K562 (cell line): ENCODE measurements around the gene CHAD. TPM values are rescaled to one million over a fixed set of nuclear protein-coding genes. Genes with fewer than 3 reads are reported as not detected.

ENCODE experiments used
- ATAC-seq: fragments of 200-7000 bp; cut with Tn5 transposase; 3 replicates; pipeline ENCODE4 v1.9.1; 2020; ENCODE audit warnings: moderate library complexity
- BruUV-seq: library from RNA; stranded (reverse); fragments of 400-500 nt; replicated peaks from 2 replicates; lab custom pipeline; 2021; lab: Mats Ljungman, UMichigan
- CTCF ChIA-PET: fragments of 300-600 bp; formaldehyde crosslinking; extraction: SDS; loops from one replicate; lab custom pipeline; 2021; ENCODE audit warnings: low intra/inter-chr PET ratio; lab: Yijun Ruan, JAX
- POLR2A ChIA-PET: fragments of 300-600, 350-650 bp; sonication (Branson Sonifier 250); formaldehyde crosslinking; extraction: SDS; loops from one replicate; lab custom pipeline; 2021; ENCODE audit warnings: antibody characterized with exemption, inconsistent platforms; lab: Yijun Ruan, JAX
- DNase-seq, 4 experiments: peaks; one replicate each; pipeline versions ENCODE4 v3.0.0 to v3.0.0-alpha.2; 2011 to 2018; ENCODE audit warnings: low spot score in 3 of 4, mixed read lengths in 3 of 4; ENCODE audit errors: extremely low read depth in 1 of 4
- FAIRE-seq: peaks from 2 replicates; lab custom pipeline; 2011; peaks lifted over from hg19 to GRCh38; lab: Jason Lieb, UNC
- H2AFZ ChIP-seq: 2 replicates; pipeline ENCODE4 v1.6.0; 2011; ENCODE audit warnings: low read depth, low read length, control low read depth, inconsistent platforms
- H3K27ac ChIP-seq: fragments of 200-600 bp; 3 replicates; pipeline ENCODE4 v1.8.0; 2011; ENCODE audit warnings: low read depth, mild to moderate bottlenecking, control low read depth, inconsistent platforms, low read length, moderate library complexity, mixed read lengths; ENCODE audit errors: extremely low read depth
- H3K27me3 ChIP-seq, 2 experiments: fragments of 300-600 bp in 1 of 2; 2 replicates in 1 of 2; 3 replicates in 1 of 2; pipeline versions ENCODE4 v1.6.0 to v1.8.0; 2011; ENCODE audit warnings: inconsistent platforms in 2 of 2, low read length in 2 of 2, mild to moderate bottlenecking in 1 of 2, mixed read lengths in 1 of 2, moderate library complexity in 1 of 2; ENCODE audit not compliant: control insufficient read depth in 2 of 2, insufficient read depth in 2 of 2
- H3K36me3 ChIP-seq: fragments of 300-600 bp; 3 replicates; pipeline ENCODE4 v1.8.0; 2011; ENCODE audit warnings: mild to moderate bottlenecking, low read length, inconsistent platforms; ENCODE audit not compliant: control insufficient read depth, insufficient read depth
- H3K4me1 ChIP-seq, 2 experiments: fragments of 200-600 bp in 1 of 2; replicated peaks in 1 of 2; 2 replicates in 1 of 2; 3 replicates in 1 of 2; pipeline versions ENCODE4 v1.5.1 to v1.8.0; 2011; ENCODE audit warnings: inconsistent platforms in 2 of 2, low read length in 2 of 2, mild to moderate bottlenecking in 1 of 2, mixed read lengths in 1 of 2, moderate library complexity in 1 of 2; ENCODE audit not compliant: control insufficient read depth in 2 of 2, insufficient read depth in 2 of 2
- H3K4me2 ChIP-seq: 2 replicates; pipeline ENCODE4 v1.6.1; 2011; ENCODE audit warnings: low read length, control low read depth, inconsistent platforms, mixed read lengths; ENCODE audit not compliant: insufficient read depth
- H3K4me3 ChIP-seq: fragments of 200-600 bp; sonication (generic), shearing (Covaris generic); 2 replicates; pipeline ENCODE4 v1.5.1; 2016; ENCODE audit warnings: control low read depth, inconsistent platforms
- H3K79me2 ChIP-seq: fragments of 200-600 bp; 3 replicates; pipeline ENCODE4 v1.8.0; 2011; ENCODE audit warnings: low read length, inconsistent platforms; ENCODE audit not compliant: control insufficient read depth, insufficient read depth
- H3K9ac ChIP-seq, 2 experiments: 2 replicates each; pipeline versions ENCODE4 v1.6.0 to v1.6.1; 2011; ENCODE audit warnings: low read depth in 2 of 2, low read length in 2 of 2, control low read depth in 1 of 2, inconsistent platforms in 1 of 2, mild to moderate bottlenecking in 1 of 2, mixed read lengths in 1 of 2; ENCODE audit not compliant: insufficient read depth in 1 of 2
- H3K9me1 ChIP-seq: one replicate; pipeline ENCODE4 v1.6.0; 2011; ENCODE audit warnings: inconsistent platforms, mild to moderate bottlenecking, low read length, moderate library complexity; ENCODE audit not compliant: control insufficient read depth, insufficient read depth
- H3K9me3 ChIP-seq: replicated peaks from 2 replicates; pipeline ENCODE4 v1.5.1; 2011; ENCODE audit warnings: low read depth, low read length, inconsistent platforms; ENCODE audit not compliant: control insufficient read depth, insufficient read depth
- H4K20me1 ChIP-seq: replicated peaks from 2 replicates; pipeline ENCODE4 v1.6.1; 2011; ENCODE audit warnings: low read length, inconsistent platforms, mixed read lengths; ENCODE audit not compliant: control insufficient read depth, insufficient read depth
- EGR1 ChIP-seq: fragments of 450-650 bp; conservative IDR thresholded peaks from 2 replicates; pipeline ENCODE4 v1.6.1; 2017; ENCODE audit warnings: mild to moderate bottlenecking
- FOXA1 ChIP-seq: fragments of 450-650 bp; IDR thresholded peaks from 2 replicates; pipeline ENCODE4 v1.6.1; 2016; ENCODE audit warnings: mild to moderate bottlenecking, borderline replicate concordance
- NEUROD1 ChIP-seq: fragments of 150-350 bp; IDR thresholded peaks from 2 replicates; pipeline ENCODE4 v1.6.1; 2014; ENCODE audit warnings: borderline replicate concordance, low read length, low read depth; ENCODE audit not compliant: partially characterized antibody
- TAL1 ChIP-seq: fragments of 450-650 bp; IDR thresholded peaks from 2 replicates; pipeline ENCODE4 v1.6.1; 2016; ENCODE audit warnings: mild to moderate bottlenecking
- TRIM28 ChIP-seq: fragments of 450-650 bp; IDR thresholded peaks from 2 replicates; pipeline ENCODE4 v1.6.1; 2017
- WGBS: fragments of 100-300 bp; shearing (Covaris generic); methylation state at CpG from one replicate; pipeline ENCODE4 v1.1.6; 2016; ENCODE audit warnings: low coverage, mixed read lengths; ENCODE audit not compliant: insufficient coverage; ENCODE audit errors: missing lambda C conversion rate; 5-methylcytosine and 5-hydroxymethylcytosine counted together
- in situ Hi-C: fragments of 300-500 bp; cut with MboI; formaldehyde crosslinking; loops from 4 replicates; pipeline ENCODE4 v1.15.0; 2018; ENCODE audit warnings: inconsistent platforms, mixed read lengths
- intact Hi-C: fragments of 100-400 bp; cut with micrococcal nuclease; formaldehyde crosslinking; loops from 2 replicates; pipeline ENCODE4 v1.14.2; 2022
- polyA plus RNA-seq, 8 experiments: library from polyadenylated mRNA; depleted of rRNA in 4 of 8; stranded (reverse) in 5 of 8; unstranded in 3 of 8; fragments of >200 nt; fragmentation: Nextera tagmentation in 2 of 8; fragmentation: Illumina TruSeq in 1 of 8; extraction: Ambion mirVana in 2 of 8; extraction: Trizol in 1 of 8; gene quantifications; 2 replicates each; pipeline versions ENCODE4 v1.2.1 to v1.2.3, GENCODE V29; 2011 to 2014; ENCODE audit warnings: inconsistent platforms in 1 of 8, missing spikeins in 1 of 8
- total RNA-seq, 7 experiments: library from RNA; depleted of rRNA in 6 of 7; stranded (reverse); fragments of >200 nt in 6 of 7; fragmentation: Illumina TruSeq in 2 of 7; extraction: Trizol in 2 of 7; gene quantifications; 2 replicates each; pipeline versions ENCODE4 v1.2.1 to v1.2.3, GENCODE V29; 2011 to 2021; ENCODE audit warnings: low replicate concordance in 1 of 7
- TF ChIP-seq, protein P1 (sequence below): fragments of 250-450 bp; sonication (Bioruptor Pico); IDR thresholded peaks from 2 replicates; pipeline ENCODE4 v1.8.0; 2022; ENCODE audit warnings: moderate library complexity, mild to moderate bottlenecking, inconsistent platforms

The CHAD gene
- total and polyA plus RNA-seq, 9 of the 15 experiments (the other 6 are each of a cell fraction or from before 2014, with no cell fraction given) = not detected

DNA sequence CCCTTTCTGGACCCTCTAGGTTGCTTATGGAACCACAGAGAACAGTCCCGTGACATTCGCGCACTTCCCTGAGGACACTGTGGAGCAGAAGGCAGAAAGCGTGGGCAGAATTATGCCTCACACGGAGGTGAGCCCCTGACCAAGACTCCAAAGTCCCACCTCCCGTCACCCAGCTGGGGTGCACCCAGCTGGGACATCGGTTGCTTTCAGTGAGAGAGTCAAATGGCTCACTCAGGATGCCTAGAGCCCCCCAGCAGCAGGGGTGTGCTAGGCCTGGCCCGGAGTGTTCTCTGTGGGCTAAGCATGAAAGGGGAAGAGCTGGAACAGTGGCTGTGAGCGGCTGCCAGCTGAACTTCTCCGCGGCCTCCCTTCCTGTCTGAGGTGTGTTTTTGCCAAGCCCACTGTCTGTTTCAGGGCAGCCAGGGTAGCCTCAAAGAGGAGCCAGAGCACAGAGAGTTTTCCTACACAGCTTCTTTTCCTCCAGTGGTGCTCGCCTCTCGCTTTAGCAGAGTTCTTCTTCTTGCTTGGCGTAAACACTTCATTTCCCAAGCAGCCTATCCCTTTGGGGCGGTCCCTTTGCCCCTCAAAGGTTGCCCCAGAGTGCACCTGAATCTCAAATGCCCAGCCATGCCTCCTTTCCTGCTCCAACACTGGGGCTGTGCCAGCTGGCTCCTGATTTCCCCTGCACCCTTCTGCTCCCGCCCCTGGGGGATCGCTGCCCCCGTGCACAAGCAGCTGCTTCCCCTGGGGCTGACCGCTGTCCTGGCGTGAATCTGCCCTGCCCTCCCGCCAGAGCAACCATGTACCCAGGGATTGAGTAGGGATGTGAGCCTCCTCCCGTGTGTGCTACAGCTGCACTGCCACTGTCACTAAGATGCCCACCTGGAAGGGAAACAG is 2.6 kb upstream of the CHAD start:
- ChIA-PET POLR2A (interaction anchor here (0.9 to 1.1 kb wide), 2 partner anchors 12 to 248 kb away, joined by 3 to 6 read pairs; partner anchors contain the start of gene LUC7L3), CTCF (no interaction called here)
- H3K27me3 ChIP-seq = peaks cover 27 to 73% of the 10 kb centered on the region in 2 experiments; a peak in 4 of 5 replicates
- H3K27ac ChIP-seq = no peak overlapping the region
- 28% methylated on average over 19 of the region's 22 CpGs for WGBS
- H3K36me3 ChIP-seq = no peaks in the 10 kb centered on the region
- no peak overlapping the region for H3K4me3 ChIP-seq
- no peak for DNase-seq
- in situ Hi-C loops = no loop called here
- intact Hi-C loops = loop anchor here (10.0 kb wide), 1 partner anchor 176 kb away; no protein-coding TSS in a partner anchor
- peak overlapping the region in 1 of 2 experiments; percentile 24; a peak in 2 of 4 replicates for H3K9ac ChIP-seq
- H3K9me1 ChIP-seq = no peaks in the 10 kb centered on the region
- H3K79me2 ChIP-seq = no peaks in the 10 kb centered on the region
- H3K9me3 ChIP-seq = no peaks in the 10 kb centered on the region
- FAIRE-seq = no peak
- H3K4me1 ChIP-seq = peaks cover 0 to 25% of the 10 kb centered on the region in 2 experiments; a peak in 2 of 5 replicates
- peaks cover 12% of the 10 kb centered on the region for H4K20me1 ChIP-seq
- BruUV-seq = no TSS peak
- no peak overlapping the region for H3K4me2 ChIP-seq
- no peak for ATAC-seq
- no peak overlapping the region for H2AFZ ChIP-seq
- no peak for TF ChIP-seq TAL1

DNA sequence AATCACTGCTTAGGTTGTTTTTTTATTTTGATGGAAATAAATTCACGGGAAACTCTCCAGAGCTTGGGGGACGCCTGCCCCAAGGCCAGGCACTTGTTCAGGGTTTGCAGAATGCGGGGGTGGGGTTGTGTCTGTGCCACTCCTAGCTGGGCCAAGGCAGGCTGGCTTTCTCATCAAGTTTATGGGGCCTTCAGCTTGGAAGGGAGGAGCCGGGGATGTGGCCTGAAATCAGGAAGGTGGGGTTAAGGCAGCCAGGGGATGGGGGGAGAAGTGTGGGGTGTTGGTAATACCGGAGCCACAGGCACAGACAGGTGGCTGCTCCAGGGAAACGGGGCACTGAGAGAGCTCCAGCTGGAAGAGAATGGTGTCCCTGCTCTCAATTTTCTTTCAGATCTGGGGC is 1.7 kb upstream of the CHAD start:
- TF ChIP-seq, protein P1, sequence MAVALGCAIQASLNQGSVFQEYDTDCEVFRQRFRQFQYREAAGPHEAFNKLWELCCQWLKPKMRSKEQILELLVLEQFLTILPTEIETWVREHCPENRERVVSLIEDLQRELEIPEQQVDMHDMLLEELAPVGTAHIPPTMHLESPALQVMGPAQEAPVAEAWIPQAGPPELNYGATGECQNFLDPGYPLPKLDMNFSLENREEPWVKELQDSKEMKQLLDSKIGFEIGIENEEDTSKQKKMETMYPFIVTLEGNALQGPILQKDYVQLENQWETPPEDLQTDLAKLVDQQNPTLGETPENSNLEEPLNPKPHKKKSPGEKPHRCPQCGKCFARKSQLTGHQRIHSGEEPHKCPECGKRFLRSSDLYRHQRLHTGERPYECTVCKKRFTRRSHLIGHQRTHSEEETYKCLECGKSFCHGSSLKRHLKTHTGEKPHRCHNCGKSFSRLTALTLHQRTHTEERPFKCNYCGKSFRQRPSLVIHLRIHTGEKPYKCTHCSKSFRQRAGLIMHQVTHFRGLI (CRISPR knock-in tag) = no peak
- TF ChIP-seq NEUROD1 = no peak
- TF ChIP-seq EGR1 = 0 out of 2 replicates have a peak, but pooled peaks have one; percentile 5
- TF ChIP-seq FOXA1 = no peak
- TF ChIP-seq TRIM28 = no peak
- no peak overlapping the region for H3K4me3 ChIP-seq
- CTCF ChIA-PET = no interaction called here
- ATAC-seq (no peak), DNase-seq (no peak), FAIRE-seq (no peak)
- no peak overlapping the region; a peak in 1 of 4 replicates for H3K9ac ChIP-seq
- no peaks in the 10 kb centered on the region for H3K9me1 ChIP-seq
- H3K4me2 ChIP-seq = no peak overlapping the region
- H3K4me1 ChIP-seq = peaks cover 0 to 25% of the 10 kb centered on the region in 2 experiments; a peak in 2 of 5 replicates
- peaks cover 27 to 77% of the 10 kb centered on the region in 2 experiments; a peak in 4 of 5 replicates for H3K27me3 ChIP-seq
- intact Hi-C loops (loop anchor here (10.0 kb wide), 1 partner anchor 176 kb away; no protein-coding TSS in a partner anchor), in situ Hi-C loops (no loop called here)
- H3K27ac ChIP-seq = no peak overlapping the region
- no peak overlapping the region for H2AFZ ChIP-seq
- BruUV-seq = no TSS peak
- POLR2A ChIA-PET = interaction anchor here (0.6 kb wide), 1 partner anchor 18 kb away, joined by 3 read pairs; no protein-coding TSS in a partner anchor
- H3K9me3 ChIP-seq = no peaks in the 10 kb centered on the region
- H3K36me3 ChIP-seq = no peaks in the 10 kb centered on the region
- peaks cover 12% of the 10 kb centered on the region for H4K20me1 ChIP-seq
- H3K79me2 ChIP-seq = no peaks in the 10 kb centered on the region
- 11% methylated on average over 6 of the region's 6 CpGs for WGBS
